HG03457 (cell line): ENCODE data around the gene CUX1.
"Not testable (repeated sequence)": the region's sequence is repeated elsewhere in the genome, so short reads cannot be mapped to it uniquely, and the experiment has no call there.

Experiments used
- ATAC-seq: cut with Tn5 transposase; IDR thresholded peaks from one replicate; pipeline ENCODE4 v1.9.1; 2021; ENCODE audit warnings: moderate number of reproducible peaks; ENCODE audit not compliant: unreplicated experiment

CUX1 gene

DNA sequence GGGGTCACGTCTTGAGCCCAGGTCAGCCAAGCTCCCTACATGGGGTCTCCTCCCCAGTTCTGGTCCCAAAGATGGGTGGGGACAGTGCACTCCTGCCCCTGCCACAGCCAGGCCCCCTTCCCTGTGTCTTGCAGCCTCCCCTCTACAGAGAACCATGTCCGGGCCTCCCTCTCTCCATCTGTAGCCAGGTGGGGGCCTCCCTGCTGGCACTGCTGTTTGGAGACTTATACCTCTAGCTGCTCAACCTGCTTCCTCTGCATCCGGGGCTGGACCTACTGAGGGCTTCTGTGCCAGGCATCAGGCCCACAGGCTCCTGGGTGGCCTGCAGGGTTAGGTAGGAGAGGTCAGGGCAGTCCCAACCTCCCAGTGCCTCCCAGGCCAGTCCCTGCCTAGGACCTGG, 477.2 kb downstream of the CUX1 start:
- no peak for ATAC-seq

DNA sequence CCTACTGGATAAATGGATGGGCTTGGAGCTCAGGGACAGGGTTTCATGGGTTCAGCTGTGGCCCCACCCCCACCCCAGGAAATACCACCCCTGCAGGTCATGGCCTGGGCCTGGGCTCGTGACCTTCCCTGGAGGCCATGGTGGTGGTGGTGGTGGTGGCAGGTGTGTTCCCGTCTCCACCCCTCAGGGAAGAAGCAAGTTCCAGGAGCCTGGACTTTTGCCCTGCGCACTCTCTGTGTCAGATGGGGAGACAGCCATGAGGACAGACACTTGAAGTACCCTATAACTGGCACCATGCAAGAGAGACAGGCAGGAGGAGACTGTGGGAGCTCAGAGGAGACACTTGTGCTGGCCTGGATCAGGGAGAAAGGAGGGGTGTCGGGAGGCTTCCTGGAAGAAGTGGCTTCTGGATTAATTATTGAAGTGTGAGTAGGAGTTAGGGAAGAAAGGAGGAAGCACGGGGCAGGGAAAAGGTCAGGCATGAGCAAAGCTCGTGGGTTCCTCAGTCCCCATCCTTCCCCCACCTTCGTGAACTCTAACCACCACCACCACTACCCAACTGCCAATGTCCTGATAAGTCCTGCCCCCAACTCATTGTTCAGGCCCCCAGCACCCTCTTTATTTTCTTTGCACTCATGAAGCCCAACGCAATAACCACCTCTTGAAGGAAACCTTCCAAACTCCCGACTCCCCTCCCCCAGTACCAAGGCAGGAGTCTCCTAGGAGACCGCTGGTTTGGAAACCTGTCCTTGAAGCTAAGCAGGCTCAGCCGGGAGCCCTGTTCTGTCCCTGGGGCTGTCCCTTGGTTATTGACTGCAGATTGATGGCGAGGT, 478.1 kb downstream of the CUX1 start:
- no peak for ATAC-seq

DNA sequence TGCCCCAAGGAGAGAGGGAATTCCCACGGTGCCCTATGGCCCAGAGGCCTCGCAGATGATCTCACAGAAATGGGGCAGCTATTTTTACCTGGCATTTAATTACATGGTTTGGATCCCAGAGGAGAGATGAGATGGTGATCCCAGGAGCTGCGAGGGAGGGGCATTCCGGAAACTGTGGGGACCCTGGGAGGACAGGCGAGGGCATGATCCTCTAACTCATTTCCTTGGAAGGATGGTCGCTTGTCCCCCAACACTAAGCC, 478.7 kb downstream of the CUX1 start:
- ATAC-seq, result no peak

DNA sequence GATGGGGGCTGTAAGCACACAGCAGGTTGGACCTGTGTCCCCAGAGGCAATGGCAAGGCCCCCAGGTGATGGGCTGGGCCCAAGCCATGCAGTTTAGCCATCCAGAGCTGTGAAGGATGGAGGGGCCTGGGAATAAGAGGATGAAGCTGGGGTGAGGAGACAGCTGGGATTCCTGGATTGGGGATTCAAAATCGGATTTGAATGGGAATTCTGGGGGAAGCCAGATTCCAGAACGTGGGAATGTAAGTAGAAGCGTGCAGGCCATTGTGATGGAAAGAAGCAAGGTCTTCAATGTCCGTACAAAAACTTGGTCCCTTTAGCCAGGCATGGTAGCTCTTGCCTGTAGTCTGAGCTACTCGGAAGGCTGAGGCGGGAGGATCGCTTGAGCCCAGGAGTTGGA, 479.1 kb downstream of the CUX1 start:
- no peak for ATAC-seq

DNA sequence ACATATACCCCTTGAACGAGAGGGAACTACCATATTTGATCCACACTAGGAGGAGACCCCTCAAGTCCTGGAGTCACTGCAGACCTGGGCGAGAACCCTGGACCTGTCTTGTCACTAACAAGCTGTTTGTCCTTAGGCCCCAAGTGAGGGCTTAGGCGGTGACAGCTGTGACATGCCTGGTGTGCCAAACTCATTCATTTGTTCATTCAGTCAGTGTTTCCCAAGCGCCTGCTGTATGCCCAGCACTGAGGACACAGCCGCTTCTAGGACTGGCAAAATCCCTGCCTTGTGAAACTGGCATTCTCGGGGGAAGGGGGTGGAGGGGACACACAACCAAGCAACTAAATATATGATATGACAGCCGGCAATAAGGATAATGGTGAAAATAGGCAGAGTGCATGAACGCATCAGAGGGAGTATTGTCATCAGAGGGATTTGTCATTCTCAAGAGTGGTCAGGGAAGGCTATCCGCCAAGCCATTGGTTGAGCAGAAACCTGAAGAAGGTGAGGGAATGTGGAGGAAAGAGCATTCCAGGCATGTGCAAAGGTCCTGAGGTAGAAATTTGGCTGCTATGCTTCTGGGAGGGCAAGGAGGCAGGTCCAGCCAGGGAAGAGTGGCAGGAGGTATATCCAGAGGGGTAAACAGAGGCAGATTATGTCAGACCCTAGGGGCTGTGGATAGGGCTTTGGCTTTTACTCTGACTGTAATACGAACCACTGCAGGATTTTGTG, 480.2 kb downstream of the CUX1 start:
- no peak for ATAC-seq

DNA sequence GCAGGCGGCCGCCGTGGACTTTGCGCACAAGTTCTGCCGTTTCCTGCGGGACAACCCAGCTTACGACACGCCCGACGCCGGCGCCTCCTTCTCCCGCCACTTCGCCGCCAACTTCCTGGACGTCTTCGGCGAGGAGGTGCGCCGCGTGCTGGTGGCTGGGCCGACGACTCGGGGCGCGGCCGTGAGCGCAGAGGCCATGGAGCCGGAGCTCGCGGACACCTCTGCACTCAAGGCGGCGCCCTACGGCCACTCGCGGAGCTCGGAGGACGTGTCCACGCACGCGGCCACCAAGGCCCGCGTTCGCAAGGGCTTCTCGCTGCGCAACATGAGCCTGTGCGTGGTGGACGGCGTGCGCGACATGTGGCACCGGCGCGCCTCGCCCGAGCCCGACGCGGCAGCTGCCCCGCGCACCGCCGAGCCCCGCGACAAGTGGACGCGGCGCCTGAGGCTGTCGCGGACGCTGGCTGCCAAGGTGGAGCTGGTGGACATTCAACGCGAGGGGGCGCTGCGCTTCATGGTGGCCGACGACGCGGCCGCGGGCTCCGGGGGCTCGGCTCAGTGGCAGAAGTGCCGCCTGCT, 483.3 kb downstream of the CUX1 start:
- no peak for ATAC-seq

DNA sequence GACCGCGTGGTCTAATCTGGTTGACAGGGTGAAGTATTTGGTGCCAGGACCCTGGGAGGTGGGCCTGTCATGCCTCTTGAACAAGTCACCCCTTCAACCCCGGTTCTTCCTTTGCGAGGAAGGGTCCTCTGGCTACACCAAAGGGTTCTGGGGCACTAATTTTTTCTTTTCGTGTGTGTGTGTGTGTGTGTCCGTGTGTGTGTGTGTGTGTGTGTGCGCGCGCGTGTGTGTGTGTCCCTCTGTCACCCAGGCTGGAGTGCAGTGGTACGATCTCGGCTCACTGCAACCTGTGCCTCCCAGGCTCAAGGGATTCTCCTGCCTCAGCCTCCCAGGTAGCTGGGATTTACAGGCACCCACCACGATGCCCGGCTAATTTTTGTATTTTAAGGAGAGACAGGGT, 483.9 kb downstream of the CUX1 start:
- ATAC-seq, result not testable (repeated sequence)

DNA sequence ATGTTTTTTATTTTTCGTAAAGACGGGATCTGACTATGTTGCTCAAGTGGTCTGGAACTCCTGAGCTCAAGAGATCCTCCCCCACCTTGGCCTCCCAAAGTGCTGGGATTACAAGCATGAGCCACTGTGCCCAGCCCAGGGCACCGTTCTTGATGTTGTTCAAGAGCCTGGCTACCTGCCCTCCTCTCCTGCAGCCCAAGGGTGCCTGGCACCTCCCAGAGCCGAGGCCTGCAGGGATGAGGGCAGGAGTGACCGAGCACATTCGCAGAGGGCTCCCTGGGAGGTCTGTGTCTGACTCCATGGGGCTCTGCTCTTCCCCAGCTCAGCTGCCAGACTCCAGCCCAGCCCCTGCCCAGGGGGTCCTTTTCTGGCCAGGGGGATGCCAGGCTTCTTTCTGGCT, 484.6 kb downstream of the CUX1 start:
- no peak for ATAC-seq

DNA sequence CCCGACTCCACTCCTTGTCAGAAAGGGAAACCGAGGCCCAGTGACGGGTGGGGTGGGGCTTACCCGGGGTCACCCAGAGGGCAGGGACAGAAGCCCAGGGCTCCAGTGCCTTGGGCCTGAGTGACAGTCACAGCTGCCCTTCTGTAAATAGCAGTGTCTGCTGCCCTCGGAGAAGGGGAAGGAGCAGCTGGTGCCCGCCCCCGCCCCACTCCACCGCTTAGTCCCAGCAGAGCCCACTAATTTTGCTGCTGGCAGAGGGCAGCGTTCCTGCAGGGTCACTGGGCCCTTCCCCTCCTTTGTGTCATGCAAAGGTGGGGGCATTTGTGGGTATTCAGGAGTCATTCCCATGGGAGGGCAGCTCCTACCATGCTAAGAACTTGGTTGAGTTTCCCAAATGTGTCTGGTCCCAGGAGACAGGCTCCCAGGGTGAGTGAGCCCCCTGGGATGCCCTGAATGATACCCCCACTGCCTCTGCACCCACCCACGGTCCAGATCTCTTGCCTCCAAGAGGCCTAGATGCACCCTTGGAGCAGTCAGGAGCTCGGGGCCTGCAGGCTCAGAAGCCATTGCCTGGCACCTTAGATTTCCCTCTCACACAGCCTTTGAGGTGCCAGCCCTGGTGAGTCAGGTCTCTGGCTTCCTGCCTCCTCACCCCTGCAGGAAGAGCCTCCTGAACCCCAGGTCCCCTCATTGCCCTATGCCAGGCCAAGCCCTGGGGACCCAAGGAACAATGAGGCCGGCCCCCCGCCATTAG, 486.4 kb downstream of the CUX1 start:
- ATAC-seq, result no peak

DNA sequence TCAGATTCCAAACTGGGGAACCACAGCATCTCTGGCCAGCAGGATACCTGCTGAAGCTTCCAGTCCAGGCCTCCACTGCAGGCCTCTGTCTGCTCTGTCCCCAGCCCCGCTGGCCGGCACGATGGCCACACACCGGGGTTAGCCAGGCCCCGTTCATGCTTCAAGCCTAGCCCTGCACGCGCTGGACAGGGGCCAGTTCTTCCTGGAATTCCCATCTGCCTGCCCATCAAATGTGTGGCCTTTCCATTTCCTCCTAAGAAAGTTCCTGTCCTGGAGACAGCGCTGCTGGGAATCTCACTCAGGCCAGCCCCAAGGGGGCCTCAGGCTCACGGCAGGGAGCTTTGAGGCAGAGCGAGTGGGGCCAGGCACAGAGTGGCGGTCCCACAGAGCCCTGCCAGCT, 487.2 kb downstream of the CUX1 start:
- ATAC-seq, result no peak

DNA sequence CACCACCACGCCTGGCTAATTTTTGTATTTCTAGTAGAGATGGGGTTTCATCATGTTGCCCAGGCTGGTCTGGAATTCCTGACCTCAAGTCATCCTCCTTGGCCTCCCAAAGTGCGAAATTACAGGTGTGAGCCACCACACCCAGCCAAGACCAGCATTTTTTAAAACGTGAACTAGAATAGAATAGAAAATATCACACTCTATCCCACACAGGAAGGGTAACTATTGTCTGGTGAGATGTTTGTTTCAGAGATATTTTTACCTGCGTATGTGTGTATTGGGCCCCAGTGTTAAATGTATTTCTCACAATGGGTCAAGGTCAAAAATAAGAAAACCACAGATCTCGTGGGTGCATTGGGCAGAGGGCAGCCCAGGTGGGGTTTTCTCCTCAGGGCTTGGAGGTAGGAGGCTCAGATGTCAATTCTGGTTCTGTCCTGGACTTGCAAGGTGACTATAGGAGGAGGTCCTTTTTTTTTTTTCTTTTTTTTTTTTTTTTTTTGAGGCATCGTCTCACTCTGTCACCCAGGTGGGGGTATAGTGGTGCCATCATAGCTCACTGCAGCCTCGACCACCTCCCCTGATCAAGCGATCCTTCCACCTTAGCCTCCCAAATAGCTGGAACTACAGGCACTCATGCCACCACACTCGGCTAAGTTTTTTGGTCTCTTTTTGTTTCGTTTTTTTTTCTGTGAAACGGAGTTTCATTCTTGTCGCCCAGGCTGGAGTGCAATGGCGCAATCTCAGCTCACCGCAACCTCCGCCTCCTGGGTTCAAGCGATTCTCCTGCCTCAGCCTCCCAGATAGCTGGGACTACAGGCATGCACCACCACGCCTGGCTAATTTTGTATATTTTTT, 488.2 kb downstream of the CUX1 start:
- ATAC-seq, result no peak

DNA sequence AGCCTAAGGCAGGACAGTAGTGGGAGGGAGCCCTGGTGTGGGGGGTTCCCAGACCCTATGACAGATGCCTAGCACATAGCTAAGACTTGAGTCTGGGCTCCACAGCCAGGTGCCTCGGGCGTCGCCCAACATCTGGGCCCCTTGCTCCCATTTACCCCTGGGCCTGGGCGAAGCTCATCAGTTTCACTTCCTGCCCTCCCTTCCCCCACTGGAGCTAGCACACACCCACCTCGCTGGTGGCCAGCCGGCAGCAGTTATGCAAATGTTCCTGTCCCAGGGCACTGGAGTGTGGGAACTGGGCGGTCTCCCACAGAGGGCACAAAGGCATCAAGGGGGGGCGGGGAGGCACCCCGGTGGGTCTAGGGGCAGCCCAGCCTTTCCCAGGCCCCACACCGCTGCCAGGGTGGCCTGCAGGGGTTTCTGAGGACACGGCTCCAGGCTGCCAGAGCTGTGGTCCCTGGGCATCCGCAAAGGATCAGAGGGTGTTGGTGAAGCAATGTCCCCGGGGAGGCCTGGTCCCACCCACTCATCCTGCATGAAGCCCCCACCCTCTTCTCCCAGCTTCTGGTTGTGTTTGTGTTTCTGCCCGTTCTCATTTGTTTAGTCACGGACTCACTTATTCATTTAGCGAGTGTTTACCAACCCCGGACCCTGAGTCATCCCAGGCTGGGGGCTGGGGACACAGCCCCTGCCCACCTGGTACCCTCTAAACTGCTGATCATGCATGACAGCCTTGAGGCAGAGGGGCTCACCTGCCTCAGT, 489.7 kb downstream of the CUX1 start:
- ATAC-seq, result no peak

DNA sequence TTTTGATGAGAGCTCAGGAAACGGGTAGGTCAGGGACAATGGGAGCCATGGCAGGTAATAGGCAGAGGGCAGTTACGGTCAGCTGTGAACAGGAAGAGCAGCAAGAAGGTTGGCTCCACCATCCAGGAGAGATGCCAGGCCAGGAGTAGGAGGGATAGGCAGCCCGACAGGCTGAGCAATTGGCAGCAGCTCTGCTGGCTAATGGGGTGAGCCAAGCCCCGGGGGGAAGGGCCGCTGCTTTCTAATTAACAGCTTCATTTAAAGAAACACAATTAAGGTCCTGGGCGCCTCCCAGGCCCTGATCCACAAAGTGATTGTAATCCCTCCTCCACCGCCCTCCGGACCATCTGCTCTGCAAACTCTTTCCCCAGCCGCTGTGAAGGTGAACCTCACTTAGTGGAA, 493.0 kb downstream of the CUX1 start:
- ATAC-seq, result no peak

DNA sequence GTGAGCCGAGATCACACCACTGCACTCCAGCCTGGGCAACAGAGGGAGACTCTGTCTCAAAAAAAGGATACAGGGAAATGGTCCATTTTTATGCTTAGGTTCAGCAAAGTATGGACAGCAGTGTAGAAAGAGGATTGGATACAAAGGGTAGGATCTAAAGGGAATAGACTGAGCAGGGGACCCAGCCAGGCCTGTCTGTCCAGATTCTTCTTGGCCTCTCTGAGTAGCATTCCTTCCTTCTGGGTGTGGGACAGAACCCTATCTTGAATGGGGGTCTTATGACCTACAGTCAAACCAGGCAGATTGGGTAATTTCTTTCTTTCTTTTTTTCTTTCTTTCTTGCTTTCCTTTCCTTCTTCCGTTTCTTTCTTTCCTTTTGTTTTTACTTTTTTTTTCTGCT, 494.9 kb downstream of the CUX1 start:
- ATAC-seq, result no peak

DNA sequence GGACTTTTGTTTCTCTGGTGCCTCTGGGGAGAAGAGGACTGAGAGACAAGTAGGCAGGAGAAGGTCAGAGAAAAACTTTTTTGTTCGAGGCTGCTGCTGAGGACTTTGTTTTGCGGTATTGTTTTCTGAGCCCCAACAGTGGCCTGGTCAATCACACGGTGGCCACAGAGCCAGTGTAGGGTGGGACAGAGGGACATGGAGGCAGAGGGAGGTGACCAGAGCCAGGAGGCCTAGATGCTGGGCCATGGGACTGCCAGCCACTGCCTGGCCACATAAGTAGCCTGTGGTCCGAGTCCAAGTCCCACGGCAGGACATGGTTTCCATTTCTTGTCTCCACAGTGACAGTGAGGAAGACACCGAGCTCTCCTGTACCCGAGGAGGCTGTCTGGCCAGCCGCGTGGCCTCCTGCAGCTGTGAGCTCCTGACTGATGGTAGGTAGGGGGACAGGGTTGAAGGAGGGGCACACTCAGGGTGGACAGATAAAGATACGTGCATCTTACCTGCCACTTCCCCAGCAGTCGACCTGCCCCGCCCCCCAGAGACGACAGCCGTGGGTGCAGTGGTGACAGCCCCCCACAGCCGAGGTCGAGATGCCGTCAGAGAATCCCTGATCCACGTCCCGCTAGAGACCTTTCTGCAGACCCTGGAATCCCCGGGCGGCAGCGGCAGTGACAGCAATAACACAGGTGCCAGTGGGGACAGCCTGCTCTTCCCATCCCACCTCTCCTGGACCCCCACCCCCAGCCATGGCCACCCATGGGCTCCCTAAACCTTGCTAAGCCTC, 496.8 kb downstream of the CUX1 start:
- ATAC-seq, result no peak

DNA sequence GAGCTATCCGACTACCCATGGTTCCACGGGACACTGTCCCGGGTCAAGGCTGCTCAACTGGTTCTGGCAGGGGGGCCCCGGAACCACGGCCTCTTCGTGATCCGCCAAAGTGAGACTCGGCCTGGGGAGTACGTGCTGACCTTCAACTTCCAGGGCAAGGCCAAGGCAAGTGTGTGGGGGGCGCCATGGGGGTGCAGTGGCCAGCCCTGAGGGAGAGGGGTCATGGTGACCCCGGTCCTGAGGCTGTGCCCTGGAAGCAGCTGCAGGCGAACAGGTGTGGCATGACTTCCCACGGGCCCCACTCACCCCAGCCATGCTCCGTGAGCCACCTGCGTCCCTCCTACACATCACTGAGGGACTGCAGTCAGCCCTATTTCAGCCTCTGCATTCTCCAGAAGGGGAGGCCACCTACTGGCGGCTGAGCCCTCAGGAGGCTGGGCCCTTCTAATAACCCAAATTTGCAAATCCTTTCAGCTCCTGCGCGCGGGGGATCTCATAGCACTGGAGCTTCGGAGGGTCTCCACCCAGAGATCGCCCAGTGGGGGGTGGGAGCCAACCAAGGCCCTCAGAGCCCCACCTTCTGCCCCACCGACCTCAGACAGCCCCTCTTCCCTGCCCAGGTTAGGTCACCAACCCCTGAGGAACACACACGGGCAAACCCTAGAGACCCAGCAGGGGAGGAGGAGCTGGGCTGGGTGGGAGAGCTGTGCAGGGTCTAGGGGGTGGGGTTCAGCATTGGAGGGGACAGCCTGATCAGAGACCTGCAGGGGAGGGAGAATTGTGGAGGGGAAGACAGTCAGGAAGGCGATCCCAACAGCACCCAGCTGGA, 500.0 kb downstream of the CUX1 start:
- no peak for ATAC-seq

DNA sequence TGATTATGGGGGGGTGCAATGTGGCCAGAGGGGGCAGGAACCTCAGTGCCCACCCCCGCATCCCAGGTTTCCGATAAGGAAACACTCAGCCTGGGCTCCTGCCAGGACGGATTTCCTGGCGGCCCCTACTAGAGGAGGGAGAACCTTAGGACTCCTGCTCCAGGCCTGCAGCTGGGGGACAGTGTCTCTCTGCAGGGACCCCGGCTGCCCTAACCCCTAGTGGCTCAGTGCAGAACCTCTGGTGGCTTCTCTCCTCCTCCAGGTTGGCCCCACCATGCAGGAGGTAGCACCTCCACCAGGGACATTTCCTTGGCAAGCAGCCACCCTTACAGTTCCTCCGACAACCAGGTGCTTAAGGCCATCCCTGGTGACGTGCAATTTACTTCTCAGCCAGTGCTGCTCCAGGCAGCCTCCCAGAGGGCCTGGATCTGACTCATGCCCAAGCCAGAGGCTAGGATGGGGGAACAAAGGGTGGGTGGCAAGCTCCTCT, 501.1 kb downstream of the CUX1 start:
- ATAC-seq, result no peak

DNA sequence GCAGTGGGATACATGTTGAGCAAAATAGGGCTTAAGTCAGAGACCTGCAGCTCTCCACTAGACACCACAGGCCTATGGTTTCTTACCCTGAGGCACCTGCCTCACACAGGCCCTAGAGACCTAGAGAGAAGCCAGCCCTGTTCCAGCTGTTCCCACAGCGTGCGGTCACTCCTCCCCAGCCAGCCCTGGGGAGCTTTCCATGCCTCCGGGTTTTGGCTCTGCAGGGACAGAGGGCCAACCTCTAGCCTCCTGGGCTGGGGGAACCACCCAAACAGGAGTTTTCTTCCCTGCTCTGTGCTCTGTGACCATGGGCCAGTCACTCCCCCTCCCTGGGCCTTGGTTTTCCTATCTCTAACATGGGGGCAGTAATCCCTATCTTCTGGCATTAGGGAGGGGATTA, 502.2 kb downstream of the CUX1 start:
- no peak for ATAC-seq
